Calu3 (cell line): ENCODE results near the gene E2F8. TPM values are rescaled to one million over a fixed set of nuclear protein-coding genes. Genes with fewer than 3 reads are reported as not detected.

Experiments
- Bru-seq: library from RNA; stranded (reverse); fragments of 400-500 nt; gene quantifications from one replicate; lab custom pipeline; 2021; lab: Mats Ljungman, UMichigan
- BruChase-seq, 2 experiments: library from RNA; stranded (reverse); fragments of 400-500 nt; gene quantifications; one replicate each; lab custom pipeline; 2021; lab: Mats Ljungman, UMichigan
- BruUV-seq: library from RNA; stranded (reverse); fragments of 400-500 nt; replicated peaks from 2 replicates; lab custom pipeline; 2021; lab: Mats Ljungman, UMichigan
- CTCF ChIA-PET: fragments of 300-600 bp; sonication (Branson Sonifier 250); formaldehyde crosslinking; loops from one replicate; lab custom pipeline; 2022; ENCODE audit warnings: antibody characterized with exemption; lab: Charles Lee
- DNase-seq: peaks from one replicate; pipeline ENCODE4 v3.0.0; 2022
- H3K27ac Mint-ChIP-seq: one replicate; pipeline ENCODE4 v1.8.0; 2022; ENCODE audit warnings: mixed read lengths; ENCODE audit not compliant: unreplicated experiment
- H3K27me3 Mint-ChIP-seq: one replicate; pipeline ENCODE4 v1.8.0; 2022; ENCODE audit warnings: mixed read lengths; ENCODE audit not compliant: unreplicated experiment
- H3K36me3 Mint-ChIP-seq: one replicate; pipeline ENCODE4 v1.8.0; 2022; ENCODE audit warnings: mild to moderate bottlenecking, moderate library complexity, mixed read lengths; ENCODE audit not compliant: insufficient read depth, unreplicated experiment
- H3K4me1 Mint-ChIP-seq: one replicate; pipeline ENCODE4 v1.8.0; 2022; ENCODE audit warnings: mild to moderate bottlenecking, low read depth, mixed read lengths; ENCODE audit not compliant: unreplicated experiment
- H3K4me3 Mint-ChIP-seq: one replicate; pipeline ENCODE4 v1.8.0; 2022; ENCODE audit warnings: mild to moderate bottlenecking, low read depth, moderate library complexity, mixed read lengths; ENCODE audit not compliant: unreplicated experiment
- H3K9me3 Mint-ChIP-seq: one replicate; pipeline ENCODE4 v1.8.0; 2022; ENCODE audit warnings: low read depth, mixed read lengths; ENCODE audit not compliant: unreplicated experiment
- intact Hi-C: fragments of 100-400 bp; cut with micrococcal nuclease; formaldehyde crosslinking; loops from one replicate; pipeline ENCODE4 v1.10.0; 2022; ENCODE audit not compliant: unreplicated experiment
- long read RNA-seq: library from polyadenylated mRNA; stranded (forward); transcript quantifications from one replicate; pipeline ENCODE4 v2.0.0, GENCODE V29; 2022
- total RNA-seq: library from RNA; stranded (reverse); gene quantifications from 2 replicates; pipeline ENCODE4 v1.2.3, GENCODE V29; 2022
- TF ChIP-seq, protein P1 (sequence below): fragments of 200-600 bp; IDR thresholded peaks from one replicate; pipeline ENCODE4 v1.8.0; 2022; ENCODE audit warnings: antibody characterized with exemption; ENCODE audit not compliant: unreplicated experiment

Gene E2F8
- total RNA-seq (14.9 and 19.7 TPM in 2 replicates), Bru-seq, nascent RNA (percentile 82 among the genes with signal in this experiment), BruChase-seq, experiment 1, labeled RNA remaining after a 6-hour chase (percentile 51 among the genes with signal in this experiment), BruChase-seq, experiment 2, labeled RNA remaining after a 2-hour chase (percentile 79 among the genes with signal in this experiment)
- long read RNA-seq, partial matches to known transcripts = 1 of 5 reads
- long read RNA-seq, other reads (novel, unspliced or antisense) = 0 of 5 reads

DNA sequence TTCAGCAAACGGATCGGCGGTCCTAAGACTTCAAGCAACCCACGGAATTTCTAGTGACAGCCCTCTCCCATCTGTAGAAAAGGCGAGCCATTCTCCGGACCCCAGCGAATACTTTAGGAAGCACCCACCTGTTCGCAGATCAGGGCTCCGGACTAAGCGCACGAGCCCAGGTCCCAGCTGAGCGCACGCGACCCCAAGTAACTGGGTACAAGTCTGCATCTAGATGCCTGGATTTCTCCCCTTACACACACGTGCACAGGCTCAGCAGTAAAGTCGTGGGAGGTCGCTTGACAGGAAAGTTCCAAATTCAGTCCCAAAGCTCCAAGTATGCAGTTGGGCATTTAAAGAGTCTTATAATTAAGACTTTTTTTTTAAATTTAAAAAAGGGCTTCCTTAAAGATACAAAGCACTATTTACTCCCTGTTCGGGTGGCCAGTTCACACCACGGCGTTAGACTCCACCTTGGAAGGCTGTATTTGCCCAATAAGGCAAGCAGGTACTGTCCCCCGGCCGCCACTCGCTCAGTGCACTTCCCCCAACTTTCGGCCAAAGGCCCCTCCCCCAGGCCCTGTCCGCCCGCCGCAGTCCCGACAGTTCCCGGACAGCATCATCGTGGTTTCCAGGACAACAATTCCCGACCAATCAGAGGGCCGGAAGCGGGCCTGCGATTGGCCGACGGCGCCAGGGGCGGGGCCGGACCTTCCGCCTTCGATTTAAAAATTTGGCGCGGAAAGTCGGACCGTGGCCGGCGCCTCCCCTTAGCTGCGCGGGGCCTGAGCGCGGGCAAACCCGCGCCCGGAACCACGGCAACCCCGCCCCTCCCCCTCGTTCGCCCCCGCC lies at the start of gene E2F8:
E2F8 (minus strand) TSS at position 526 of the 840 bp plus-strand sequence. CDS start 824 bp downstream, outside the sequence.
- no peaks in the 10 kb centered on the region for H3K27me3 Mint-ChIP-seq
- no peaks in the 10 kb centered on the region for H3K9me3 Mint-ChIP-seq
- H3K27ac Mint-ChIP-seq = peak within 1 kb of the TSS; percentile 75
- CTCF ChIA-PET = interaction anchor here (0.6 to 1.0 kb wide), 2 partner anchors 78 to 170 kb away, joined by 4 read pairs; no protein-coding TSS in a partner anchor
- intact Hi-C loops = loop anchor here (5.0 to 10.0 kb wide), 2 partner anchors 163 to 884 kb away; no protein-coding TSS in a partner anchor
- BruUV-seq = TSS peak; percentile 60
- peaks cover 50% of the 10 kb centered on the region for H3K4me1 Mint-ChIP-seq
- TF ChIP-seq, protein P1, sequence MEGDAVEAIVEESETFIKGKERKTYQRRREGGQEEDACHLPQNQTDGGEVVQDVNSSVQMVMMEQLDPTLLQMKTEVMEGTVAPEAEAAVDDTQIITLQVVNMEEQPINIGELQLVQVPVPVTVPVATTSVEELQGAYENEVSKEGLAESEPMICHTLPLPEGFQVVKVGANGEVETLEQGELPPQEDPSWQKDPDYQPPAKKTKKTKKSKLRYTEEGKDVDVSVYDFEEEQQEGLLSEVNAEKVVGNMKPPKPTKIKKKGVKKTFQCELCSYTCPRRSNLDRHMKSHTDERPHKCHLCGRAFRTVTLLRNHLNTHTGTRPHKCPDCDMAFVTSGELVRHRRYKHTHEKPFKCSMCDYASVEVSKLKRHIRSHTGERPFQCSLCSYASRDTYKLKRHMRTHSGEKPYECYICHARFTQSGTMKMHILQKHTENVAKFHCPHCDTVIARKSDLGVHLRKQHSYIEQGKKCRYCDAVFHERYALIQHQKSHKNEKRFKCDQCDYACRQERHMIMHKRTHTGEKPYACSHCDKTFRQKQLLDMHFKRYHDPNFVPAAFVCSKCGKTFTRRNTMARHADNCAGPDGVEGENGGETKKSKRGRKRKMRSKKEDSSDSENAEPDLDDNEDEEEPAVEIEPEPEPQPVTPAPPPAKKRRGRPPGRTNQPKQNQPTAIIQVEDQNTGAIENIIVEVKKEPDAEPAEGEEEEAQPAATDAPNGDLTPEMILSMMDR = no peak
- DNase-seq = peak; percentile 98
- peak within 1 kb of the TSS; percentile 70 for H3K4me3 Mint-ChIP-seq
- peaks cover 36% of the 10 kb centered on the region for H3K36me3 Mint-ChIP-seq

DNA sequence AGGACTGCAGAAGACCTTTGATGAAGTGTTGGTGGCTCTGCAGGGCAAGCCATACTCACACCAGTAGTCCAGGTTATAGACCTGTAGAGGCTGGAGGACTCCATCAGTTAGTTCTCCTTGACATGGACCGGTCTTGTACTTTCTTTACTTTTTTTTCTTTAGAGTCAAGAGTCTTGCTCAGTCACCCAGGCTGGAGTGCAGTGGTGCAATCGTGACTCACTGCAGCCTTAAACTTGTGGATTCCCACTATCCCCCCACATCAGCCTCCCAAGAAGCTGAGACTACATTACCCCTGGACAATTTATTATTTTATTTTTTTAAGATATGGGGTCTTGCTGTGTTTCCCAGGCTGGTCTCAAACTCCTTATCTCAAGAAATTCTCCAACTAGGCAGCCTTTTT lies 49.6 kb upstream of the E2F8 start:
- CTCF ChIA-PET = no interaction called here
- no TSS peak for BruUV-seq
- Mint-ChIP-seq H3K27ac (no peak overlapping the region), H3K27me3 (peaks cover 64% of the 10 kb centered on the region), H3K36me3 (no peaks in the 10 kb centered on the region), H3K4me1 (no peaks in the 10 kb centered on the region), H3K9me3 (no peaks in the 10 kb centered on the region), H3K4me3 (no peak overlapping the region)
- TF ChIP-seq, protein P1 = no peak
- no peak for DNase-seq
- intact Hi-C loops = no loop called here

DNA sequence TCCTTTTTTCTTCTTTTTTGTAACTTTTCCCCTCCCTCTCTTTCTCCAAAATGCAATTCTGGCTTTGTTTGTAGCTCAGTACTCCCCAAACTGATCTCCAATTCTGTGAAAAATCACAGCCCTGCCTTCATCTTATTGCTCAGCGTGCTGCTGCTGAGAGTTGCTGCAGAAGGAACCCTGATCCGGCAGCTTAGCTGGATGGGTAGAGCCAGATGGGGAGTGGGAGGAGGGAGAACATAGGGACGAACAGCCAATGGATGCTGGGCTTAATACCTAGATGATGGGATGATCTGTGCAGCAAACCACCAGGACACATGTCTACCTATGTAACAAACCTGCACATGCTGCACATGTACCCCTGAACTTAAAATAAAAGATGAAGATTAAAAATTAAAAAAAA lies 47.5 kb upstream of the E2F8 start:
- Mint-ChIP-seq H3K36me3 (no peaks in the 10 kb centered on the region), H3K27me3 (peaks cover 64% of the 10 kb centered on the region), H3K4me3 (no peak overlapping the region), H3K9me3 (no peaks in the 10 kb centered on the region), H3K4me1 (no peaks in the 10 kb centered on the region), H3K27ac (no peak overlapping the region)
- no peak for DNase-seq
- BruUV-seq = no TSS peak
- TF ChIP-seq, protein P1 = no peak
- CTCF ChIA-PET = no interaction called here
- intact Hi-C loops = no loop called here

DNA sequence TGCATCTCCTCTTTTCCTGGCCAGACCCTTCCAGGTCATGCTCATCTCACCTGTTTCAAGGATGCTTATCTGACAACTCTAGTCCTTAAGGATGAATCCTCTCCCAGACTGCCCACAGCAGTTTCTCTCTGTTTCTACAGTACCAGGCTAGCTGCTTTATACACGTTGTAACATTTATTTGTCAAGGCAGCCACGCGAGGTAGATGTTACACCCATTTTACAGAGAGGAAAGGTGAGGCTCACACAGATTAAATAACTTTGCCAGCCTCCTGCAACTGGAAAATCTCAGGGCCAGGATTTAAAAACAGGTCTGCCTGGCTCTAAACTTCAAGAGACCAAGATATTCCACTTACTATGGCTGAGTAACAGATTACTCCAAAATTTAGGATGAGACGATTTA lies 45.7 kb upstream of the E2F8 start:
- H3K27ac Mint-ChIP-seq = no peak overlapping the region
- CTCF ChIA-PET = no interaction called here
- intact Hi-C loops = no loop called here
- TF ChIP-seq, protein P1 = no peak
- no peaks in the 10 kb centered on the region for H3K9me3 Mint-ChIP-seq
- H3K4me3 Mint-ChIP-seq = no peak overlapping the region
- no peak for DNase-seq
- H3K4me1 Mint-ChIP-seq = no peaks in the 10 kb centered on the region
- H3K27me3 Mint-ChIP-seq = peaks cover 62% of the 10 kb centered on the region
- no TSS peak for BruUV-seq
- no peaks in the 10 kb centered on the region for H3K36me3 Mint-ChIP-seq
